GM18511 (cell line): ENCODE results near the gene IKZF4.
"Not testable (repeated sequence)": the region's sequence is repeated elsewhere in the genome, so short reads cannot be mapped to it uniquely, and the experiment has no call there.

Experiments
- ATAC-seq: cut with Tn5 transposase; IDR thresholded peaks from one replicate; pipeline ENCODE4 v1.9.1; 2021; ENCODE audit warnings: mild to moderate bottlenecking, moderate library complexity; ENCODE audit not compliant: unreplicated experiment

Gene IKZF4

DNA sequence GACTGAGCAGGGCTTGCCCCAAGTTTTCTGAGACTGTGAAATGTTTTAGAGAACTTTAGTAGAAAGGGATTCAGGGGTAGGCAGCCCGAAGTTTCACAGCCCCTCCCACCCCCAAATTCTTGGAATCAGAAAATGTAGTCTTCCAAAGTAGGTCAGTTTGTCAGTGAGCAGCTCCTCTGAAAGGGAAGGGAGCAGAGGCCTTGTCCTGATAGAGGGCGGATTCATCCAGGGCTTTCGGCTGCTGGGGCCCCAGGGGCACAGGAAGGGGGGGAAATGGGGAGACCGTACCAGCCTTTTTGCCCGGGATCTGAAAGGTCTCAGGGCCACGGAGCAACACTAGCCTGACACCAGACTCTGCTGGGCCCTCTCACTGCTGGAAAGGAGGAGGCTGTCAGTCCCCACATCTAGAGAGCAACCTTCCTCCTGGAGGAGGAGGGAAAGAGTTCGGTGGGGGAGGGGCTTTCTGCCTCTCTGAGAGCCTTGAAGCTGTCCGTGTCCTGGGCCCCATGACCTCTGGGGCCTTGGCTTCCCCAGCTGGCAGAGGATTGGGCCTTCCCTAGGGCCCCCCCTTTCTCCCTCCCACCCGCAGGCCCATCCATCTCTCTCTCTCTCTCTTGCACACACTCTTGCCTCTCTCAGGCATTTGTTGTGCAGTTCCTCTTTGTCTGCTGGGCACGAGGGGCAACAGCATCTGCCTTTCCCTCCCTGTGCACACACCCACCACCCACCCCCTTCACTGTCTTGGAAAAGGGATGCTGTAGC is at the start of gene IKZF4:
TSS of gene IKZF4 (plus strand) at position 621 of the 762 bp plus-strand sequence. CDS start 451 bp downstream, outside the sequence.
- ATAC-seq, result no peak

- ATAC-seq, result no peak
These were observed 48.8 kb upstream of the IKZF4 start for GRCh38 chr12:55972042-55972441.

GRCh38 chr12:55972456-55972855 is 48.4 kb upstream of the IKZF4 start:
- ATAC-seq, result no peak

DNA sequence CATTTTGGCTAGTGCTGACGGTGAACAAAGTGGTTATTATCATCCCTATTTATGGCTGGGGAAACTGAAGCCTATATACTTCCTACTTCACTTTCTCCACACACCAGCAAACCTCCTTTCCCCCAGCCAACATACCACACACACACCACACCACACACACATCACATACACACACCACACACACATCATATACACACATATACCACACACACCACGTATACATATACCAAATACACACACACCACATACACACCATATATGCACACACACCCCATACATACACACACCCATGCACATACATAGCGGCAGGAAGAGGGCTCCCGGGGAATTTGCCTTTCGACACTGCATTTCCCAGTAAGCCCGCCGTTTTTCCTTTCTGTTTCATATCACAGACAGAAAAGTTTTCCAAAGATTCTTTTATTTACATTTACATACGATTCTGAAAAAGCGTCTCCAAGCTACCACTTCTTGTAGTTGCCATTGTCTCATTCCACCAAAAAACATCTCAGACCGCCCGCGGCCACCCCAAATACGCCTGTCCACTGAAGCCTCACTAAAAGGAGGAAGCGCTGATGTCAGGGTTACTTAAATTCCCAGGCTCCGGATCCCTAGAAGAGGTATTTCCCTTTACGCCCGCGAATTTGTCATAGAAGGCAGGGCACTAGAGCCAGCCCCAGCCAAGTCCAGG is 47.8 kb upstream of the IKZF4 start:
- no peak for ATAC-seq

GRCh38 chr12:55973599-55974307 is 47.1 kb upstream of the IKZF4 start, which contains the start of gene RAB5B:
RAB5B (plus strand) TSS chr12:55974078; CDS start chr12:55986961, 12,883 bp downstream.
- peak; percentile 94 for ATAC-seq

DNA sequence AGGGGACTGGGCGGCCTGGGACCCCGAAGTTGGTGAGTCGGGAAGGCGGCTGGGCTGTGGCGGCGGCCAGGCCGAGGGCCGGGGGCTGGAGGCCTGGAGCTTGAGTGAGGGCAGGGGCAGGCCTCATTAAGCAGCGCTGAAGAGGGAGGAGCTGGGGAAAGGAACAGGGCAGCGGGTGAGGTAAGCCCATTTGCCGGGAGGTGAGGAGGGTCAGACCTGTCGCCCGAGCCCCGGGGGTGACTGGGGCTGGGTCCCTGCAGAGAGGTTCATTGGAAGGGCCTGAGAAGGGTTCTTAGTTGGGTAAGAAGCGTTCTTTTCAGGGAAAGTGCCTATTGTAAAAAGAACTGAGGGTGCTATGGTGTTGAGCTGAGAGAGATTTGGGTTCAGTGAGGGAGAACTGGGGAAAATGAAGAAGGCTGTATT is 46.5 kb upstream of the IKZF4 start:
- peak; percentile 33 for ATAC-seq

DNA sequence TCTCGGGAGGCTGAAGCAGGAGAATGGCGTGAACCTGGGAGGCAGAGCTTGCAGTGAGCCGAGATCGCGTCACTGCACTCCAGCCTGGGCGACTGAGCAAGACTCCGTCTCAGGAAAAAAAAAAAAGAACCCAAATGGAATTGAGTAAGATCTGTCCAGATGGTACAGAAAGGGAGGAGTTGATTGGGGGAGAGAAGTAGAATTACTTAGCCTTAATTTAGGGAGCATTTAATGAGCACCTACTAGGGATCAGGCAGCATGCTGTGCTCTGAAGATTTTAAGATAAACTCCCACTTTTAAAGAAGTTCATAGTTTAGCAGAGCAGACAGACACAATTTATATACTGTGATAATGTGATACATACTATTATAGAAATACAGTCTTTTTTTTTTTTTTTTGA is 42.5 kb upstream of the IKZF4 start:
- no peak for ATAC-seq

GRCh38 chr12:55979069-55979468 is 41.8 kb upstream of the IKZF4 start:
- ATAC-seq, result no peak

DNA sequence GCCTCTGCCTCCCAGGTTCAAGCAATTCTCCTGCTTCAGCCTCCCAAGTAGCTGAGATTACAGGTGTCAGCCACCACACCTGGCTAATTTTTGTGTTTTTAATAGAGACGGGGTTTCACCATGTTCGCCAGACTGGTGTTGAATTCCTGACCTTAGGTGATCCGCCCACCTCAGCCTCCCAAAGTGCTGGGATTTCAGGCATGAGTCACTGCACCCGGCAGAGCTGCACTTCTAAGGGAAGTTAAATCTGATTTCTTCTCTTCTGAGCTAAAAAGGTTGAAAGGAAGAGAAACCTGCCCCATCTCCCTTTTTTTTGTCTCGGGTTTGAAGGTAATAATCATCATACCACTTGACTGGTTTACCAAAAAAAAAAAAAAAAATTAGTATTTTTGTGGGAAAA is 39.0 kb upstream of the IKZF4 start:
- not testable (repeated sequence) for ATAC-seq

- peak; percentile 86 for ATAC-seq
These were observed 38.4 kb upstream of the IKZF4 start for GRCh38 chr12:55982319-55982936.

DNA sequence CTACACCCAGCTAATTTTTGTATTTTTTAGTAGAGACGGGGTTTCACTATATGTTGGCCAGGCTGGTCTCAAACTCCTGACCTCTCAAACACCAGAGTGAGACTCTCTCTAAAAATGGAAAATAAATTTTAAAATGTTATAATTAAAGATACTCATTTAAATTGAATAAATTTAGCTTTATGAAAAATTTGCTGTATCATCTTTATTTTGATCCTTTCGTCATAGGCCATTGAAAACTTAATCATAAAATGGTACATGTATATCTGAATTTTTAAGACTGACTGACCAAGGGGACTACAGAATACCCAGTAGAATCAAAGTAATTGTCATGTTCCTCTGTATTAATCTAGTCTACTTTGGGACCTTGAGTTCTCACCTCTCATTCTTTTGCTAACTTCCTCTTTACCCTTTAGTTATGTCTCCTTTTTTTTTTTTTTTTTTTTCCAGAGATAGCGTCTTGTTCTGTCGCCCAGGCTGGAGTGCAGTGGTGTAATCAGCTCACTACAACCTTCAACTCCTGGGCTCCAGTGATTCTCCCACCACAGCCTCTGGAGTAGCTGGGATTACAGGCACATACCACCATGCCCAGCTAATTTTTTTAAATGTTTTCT is 37.5 kb upstream of the IKZF4 start:
- ATAC-seq, result no peak

DNA sequence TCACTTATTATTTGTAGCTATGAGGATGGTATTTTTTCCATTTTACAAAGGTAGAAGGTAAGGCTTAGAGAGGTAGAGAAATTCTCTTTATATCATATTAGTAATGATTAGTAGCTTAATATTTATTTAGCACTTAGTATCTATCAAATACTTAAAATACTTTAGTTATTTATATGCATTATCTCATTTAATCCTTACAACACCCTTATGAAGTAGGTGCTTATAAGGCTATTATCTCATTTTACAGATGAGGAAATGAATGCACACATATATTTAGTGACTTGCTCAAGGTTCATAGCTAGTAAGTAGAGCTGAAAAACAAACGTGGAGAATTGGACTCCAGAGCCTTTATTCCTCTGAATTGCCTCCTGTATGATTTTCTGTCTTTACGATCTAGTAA is 36.0 kb upstream of the IKZF4 start:
- no peak for ATAC-seq

DNA sequence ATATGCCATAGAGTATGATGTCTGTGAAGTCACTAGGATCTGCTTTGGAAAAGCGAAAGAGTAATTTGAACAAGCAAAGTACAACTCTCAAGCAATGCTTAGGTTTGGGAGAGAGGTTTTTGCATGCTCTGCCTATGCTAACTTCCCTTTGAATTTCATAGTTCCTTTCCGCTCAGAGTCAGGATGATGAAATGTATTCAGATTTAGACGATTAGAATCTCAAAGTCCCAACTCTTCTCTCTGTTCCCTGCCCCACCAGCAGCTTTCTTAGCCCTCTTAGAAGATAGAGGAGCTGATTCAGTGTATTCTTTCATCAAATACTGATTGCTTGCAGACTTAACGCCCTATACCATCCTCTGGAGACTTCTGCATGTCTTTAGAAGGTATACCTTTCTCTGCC is 35.5 kb upstream of the IKZF4 start:
- ATAC-seq, result no peak

DNA sequence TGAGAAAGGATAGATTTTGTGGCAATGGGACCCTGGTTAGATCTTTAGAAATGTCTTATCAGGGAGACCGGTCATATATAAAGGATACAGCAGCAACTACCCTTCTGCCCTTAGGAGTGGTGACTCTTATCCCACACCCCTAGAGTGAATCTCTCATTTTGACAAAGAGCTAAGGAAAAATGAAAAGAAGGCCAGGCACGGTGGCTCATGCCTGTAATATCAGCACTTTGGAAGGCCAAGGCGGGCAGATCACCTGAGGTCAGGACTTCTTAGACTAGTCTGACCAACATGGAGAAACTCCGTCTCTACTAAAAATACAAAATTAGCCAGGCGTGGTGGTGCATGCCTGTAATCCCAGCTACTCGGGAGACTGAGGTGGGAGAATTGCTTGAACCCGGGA is 34.9 kb upstream of the IKZF4 start:
- ATAC-seq, result not testable (repeated sequence)

DNA sequence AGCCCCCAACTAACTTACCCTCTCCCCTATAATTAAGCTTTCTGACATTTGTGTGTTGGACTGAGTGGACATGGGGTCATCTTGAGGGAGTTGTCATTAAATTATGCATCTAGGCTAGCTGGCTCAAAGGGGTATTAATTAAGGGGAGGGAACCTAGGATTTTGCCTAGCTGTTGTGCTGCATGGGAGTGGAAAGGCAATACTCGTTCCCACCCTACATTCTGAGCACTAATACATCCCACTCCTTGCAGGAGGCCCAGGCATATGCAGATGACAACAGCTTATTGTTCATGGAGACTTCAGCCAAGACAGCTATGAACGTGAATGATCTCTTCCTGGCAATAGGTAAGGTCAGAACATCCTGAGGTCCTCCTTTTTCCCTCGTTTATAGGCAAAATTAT is 29.7 kb upstream of the IKZF4 start:
- no peak for ATAC-seq

DNA sequence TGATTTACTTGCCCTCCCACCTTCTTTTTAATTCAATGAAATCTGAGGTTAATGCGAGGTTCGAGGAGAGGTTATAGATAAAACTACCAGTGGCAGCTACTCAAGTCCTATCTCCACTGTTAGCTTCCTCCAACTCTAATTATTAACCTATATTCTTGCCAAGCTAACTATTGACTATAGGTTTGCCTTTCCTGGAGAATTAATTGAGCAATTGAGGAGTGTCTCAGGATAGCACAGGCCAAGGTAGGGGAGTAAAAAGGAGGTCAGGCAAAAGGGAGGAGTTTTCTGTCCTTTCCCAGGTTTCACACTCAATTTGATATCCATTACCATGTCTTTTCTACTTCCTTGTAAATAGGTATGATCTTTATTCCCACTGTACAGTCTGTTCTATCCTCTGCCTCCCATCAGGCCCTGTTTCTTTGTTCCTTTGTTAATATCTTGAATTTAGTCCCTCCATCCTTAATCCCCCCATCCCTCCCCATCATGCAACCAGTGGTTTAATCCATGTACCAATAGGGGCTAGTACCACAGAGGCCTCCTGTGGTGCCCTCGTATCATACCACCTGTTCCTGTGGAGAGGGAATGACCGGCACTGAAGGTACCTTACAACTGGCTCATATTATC is 27.5 kb upstream of the IKZF4 start:
- no peak for ATAC-seq

GRCh38 chr12:55995366-55995765 is 25.5 kb upstream of the IKZF4 start:
- ATAC-seq, result no peak

DNA sequence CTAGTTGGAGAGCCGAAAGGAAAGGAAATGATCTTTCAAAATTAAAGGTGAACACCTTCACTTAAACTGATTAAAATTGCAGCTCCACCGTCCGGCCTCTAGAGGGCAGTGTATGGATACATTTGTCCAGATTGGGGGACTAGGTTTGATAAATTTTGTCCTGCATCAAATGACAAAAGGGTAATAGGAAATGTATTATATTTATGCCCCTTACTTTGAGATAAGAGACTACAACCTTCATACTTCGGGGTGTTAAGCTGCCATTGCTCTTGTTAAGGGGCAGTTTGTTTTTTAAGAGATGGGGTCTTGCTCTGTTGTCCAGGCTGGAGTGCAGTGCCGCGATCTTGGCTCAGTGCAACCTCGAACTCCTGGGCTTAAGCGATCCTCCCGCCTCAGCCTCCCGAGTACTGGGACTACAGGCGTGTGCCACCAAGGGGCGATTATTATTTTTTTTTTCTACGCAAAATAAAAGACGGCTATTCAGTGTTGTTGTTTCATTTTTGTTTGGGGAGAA is 24.6 kb upstream of the IKZF4 start:
- no peak for ATAC-seq

DNA sequence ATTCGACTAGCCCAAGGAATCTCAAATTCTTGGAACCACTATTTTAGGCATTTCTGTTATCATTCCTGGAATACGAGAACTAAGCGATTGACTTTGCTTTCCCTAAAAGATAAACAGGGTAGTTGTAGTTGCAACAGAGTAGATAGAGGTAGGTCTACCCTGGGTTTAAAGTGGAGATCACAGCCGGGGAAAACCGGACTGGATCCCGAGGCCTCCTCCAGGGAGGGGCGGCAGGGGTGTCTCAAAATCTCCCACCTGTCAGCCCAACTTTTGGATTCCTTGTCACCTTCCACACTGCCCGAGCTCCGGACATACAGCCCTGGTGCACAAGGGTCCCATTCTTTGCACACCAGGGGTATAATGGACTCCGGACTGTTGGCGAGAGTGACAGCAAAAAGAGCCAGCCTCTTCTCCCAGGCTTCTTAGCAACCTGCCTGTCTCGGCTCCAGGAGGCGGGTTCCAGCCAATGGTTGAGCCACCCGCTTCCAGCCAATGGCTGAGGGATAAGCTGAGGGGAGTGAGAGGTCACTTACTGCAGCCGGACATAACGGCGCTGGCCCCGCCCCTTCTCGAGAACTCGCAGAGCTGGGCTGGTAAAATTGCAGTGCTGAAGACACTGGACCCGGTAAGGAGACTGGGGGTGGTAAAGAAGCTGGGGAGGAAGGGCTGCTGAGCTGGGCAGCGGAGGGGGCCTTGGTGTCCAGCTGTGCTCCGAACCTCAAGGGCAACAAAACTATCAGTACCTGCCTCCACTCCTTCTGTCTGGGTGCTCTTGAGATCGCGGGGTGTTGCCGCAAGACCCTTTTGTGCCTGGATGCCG is 23.9 kb upstream of the IKZF4 start, which contains the start of gene SUOX:
TSS of gene SUOX (plus strand) at position 562 of the 820 bp plus-strand sequence. CDS start 4,946 bp downstream, outside the sequence.
- ATAC-seq, result peak; percentile 99
